ENCODE measurements around the gene AATF. TPM values are rescaled to one million over a fixed set of nuclear protein-coding genes. Genes with fewer than 3 reads are reported as not detected.

Gene AATF
- total and polyA plus RNA-seq, 9 of the 15 experiments (the other 6 are each of a cell fraction or from before 2014, with no cell fraction given), result 34.5 to 133 (median 90.1) TPM

DNA sequence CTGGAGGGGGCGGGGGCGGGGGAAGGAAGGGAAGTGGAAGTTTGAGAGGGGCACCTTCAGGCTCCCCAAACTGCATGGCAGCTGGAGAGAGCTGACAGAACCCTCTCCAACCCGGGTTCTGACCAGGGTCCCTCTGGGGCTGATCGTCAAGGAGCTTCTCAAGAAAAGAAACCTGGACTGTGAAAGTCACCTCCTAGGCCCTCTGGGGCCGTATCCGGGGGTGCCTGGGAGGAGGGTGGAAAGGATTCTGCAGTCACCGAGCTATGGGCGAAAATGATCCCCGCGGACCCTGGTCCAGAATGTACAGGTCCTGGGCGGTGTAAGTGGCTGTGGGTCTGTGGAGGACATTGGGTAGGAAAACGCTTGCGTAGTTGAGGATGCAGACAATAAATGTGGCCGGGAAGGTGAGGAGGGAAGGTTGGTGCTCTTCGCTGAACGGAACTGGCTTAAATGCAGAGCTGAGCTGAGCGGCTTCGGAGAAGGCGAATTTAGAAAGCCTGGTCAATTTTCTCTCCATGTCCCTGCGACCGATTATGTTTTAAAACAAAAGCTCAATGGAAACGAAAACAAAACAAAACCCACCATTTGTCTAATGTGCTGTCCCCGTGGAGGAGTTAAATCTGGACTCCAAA, 15.1 kb upstream of the AATF start:
- POLR2A ChIA-PET, result interaction anchor here (0.6 kb wide), 2 partner anchors 11 to 73 kb away, joined by 3 to 5 read pairs; no protein-coding TSS in a partner anchor
- DNase-seq (ENCODE audit: extremely low read depth in 1 of 4, low spot score in 3 of 4), result no peak
- FAIRE-seq, result no peak
- in situ Hi-C loops (cut with MboI) (no loop called here), intact Hi-C loops (cut with micrococcal nuclease) (no loop called here)
- no peak for ATAC-seq
- peaks cover 79 to 87% of the 10 kb centered on the region in 2 experiments for H3K27me3 ChIP-seq (ENCODE audit: control insufficient read depth in 2 of 2, insufficient read depth in 2 of 2, low read length in 2 of 2)
- H4K20me1 ChIP-seq (replicated peaks; ENCODE audit: control insufficient read depth, insufficient read depth, low read length), result peaks cover 43% of the 10 kb centered on the region
- 46% methylated on average over 22 of the region's 23 CpGs for WGBS (ENCODE audit: insufficient coverage, low coverage, missing lambda C conversion rate)
- CTCF ChIA-PET (ENCODE audit: low intra/inter-chr PET ratio), result no interaction called here
- no peak overlapping the region for H2AFZ ChIP-seq (ENCODE audit: low read depth, low read length)
- H3K9me3 ChIP-seq (replicated peaks; ENCODE audit: control insufficient read depth, insufficient read depth, low read depth, low read length), result no peaks in the 10 kb centered on the region
- no peaks in the 10 kb centered on the region for H3K79me2 ChIP-seq (ENCODE audit: control insufficient read depth, insufficient read depth, low read length)
- peaks cover 0 to 56% of the 10 kb centered on the region in 2 experiments; a peak in 3 of 5 replicates for H3K4me1 ChIP-seq (replicated peaks in 1 of 2; ENCODE audit: control insufficient read depth in 2 of 2, insufficient read depth in 2 of 2, low read length in 2 of 2)
- H3K9me1 ChIP-seq (ENCODE audit: control insufficient read depth, insufficient read depth, low read length), result peaks cover 3% of the 10 kb centered on the region
- H3K4me2 ChIP-seq (ENCODE audit: insufficient read depth, low read length), result no peak overlapping the region
- H3K27ac ChIP-seq (ENCODE audit: extremely low read depth, low read depth, low read length), result no peak overlapping the region
- H3K9ac ChIP-seq (ENCODE audit: insufficient read depth in 1 of 2, low read depth in 2 of 2, low read length in 2 of 2), result no peak overlapping the region
- BruUV-seq (replicated peaks), result no TSS peak
- H3K4me3 ChIP-seq, result no peak overlapping the region
- H3K36me3 ChIP-seq (ENCODE audit: control insufficient read depth, insufficient read depth, low read length), result no peaks in the 10 kb centered on the region
- TF ChIP-seq BRCA1 (IDR thresholded peaks at IDR 0.05) (no peak), BRCA1 (CRISPR knock-in tag; IDR thresholded peaks at IDR 0.05) (no peak), RBM14 (IDR thresholded peaks at IDR 0.05; ENCODE audit: borderline replicate concordance, insufficient read depth, low read depth, low read length) (no peak), ZNF324 (CRISPR knock-in tag; IDR thresholded peaks at IDR 0.05) (no peak), ZNF3 (CRISPR knock-in tag; IDR thresholded peaks at IDR 0.05) (no peak), GATA2 (CRISPR knock-in tag; IDR thresholded peaks at IDR 0.05) (no peak), ZKSCAN8 (CRISPR knock-in tag; IDR thresholded peaks at IDR 0.05) (no peak), CBX3 (IDR thresholded peaks at IDR 0.05; ENCODE audit: borderline replicate concordance in 1 of 2, low read length in 2 of 2) (no peak), ZNF76 (CRISPR knock-in tag; IDR thresholded peaks at IDR 0.05; ENCODE audit: borderline replicate concordance) (no peak), FOXA1 (IDR thresholded peaks at IDR 0.05; ENCODE audit: borderline replicate concordance) (no peak), ZNF232 (CRISPR knock-in tag; IDR thresholded peaks at IDR 0.05) (no peak)
- TF ChIP-seq, protein P1, sequence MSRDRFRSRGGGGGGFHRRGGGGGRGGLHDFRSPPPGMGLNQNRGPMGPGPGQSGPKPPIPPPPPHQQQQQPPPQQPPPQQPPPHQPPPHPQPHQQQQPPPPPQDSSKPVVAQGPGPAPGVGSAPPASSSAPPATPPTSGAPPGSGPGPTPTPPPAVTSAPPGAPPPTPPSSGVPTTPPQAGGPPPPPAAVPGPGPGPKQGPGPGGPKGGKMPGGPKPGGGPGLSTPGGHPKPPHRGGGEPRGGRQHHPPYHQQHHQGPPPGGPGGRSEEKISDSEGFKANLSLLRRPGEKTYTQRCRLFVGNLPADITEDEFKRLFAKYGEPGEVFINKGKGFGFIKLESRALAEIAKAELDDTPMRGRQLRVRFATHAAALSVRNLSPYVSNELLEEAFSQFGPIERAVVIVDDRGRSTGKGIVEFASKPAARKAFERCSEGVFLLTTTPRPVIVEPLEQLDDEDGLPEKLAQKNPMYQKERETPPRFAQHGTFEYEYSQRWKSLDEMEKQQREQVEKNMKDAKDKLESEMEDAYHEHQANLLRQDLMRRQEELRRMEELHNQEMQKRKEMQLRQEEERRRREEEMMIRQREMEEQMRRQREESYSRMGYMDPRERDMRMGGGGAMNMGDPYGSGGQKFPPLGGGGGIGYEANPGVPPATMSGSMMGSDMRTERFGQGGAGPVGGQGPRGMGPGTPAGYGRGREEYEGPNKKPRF (IDR thresholded peaks at IDR 0.05; ENCODE audit: low read depth, low read length), result no peak
- TF ChIP-seq, protein P2, sequence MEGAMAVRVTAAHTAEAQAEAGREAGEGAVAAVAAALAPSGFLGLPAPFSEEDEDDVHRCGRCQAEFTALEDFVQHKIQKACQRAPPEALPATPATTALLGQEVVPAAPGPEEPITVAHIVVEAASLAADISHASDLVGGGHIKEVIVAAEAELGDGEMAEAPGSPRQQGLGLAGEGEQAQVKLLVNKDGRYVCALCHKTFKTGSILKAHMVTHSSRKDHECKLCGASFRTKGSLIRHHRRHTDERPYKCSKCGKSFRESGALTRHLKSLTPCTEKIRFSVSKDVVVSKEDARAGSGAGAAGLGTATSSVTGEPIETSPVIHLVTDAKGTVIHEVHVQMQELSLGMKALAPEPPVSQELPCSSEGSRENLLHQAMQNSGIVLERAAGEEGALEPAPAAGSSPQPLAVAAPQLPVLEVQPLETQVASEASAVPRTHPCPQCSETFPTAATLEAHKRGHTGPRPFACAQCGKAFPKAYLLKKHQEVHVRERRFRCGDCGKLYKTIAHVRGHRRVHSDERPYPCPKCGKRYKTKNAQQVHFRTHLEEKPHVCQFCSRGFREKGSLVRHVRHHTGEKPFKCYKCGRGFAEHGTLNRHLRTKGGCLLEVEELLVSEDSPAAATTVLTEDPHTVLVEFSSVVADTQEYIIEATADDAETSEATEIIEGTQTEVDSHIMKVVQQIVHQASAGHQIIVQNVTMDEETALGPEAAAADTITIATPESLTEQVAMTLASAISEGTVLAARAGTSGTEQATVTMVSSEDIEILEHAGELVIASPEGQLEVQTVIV (CRISPR knock-in tag; IDR thresholded peaks at IDR 0.05; ENCODE audit: borderline replicate concordance), result no peak
- TF ChIP-seq, protein P3, sequence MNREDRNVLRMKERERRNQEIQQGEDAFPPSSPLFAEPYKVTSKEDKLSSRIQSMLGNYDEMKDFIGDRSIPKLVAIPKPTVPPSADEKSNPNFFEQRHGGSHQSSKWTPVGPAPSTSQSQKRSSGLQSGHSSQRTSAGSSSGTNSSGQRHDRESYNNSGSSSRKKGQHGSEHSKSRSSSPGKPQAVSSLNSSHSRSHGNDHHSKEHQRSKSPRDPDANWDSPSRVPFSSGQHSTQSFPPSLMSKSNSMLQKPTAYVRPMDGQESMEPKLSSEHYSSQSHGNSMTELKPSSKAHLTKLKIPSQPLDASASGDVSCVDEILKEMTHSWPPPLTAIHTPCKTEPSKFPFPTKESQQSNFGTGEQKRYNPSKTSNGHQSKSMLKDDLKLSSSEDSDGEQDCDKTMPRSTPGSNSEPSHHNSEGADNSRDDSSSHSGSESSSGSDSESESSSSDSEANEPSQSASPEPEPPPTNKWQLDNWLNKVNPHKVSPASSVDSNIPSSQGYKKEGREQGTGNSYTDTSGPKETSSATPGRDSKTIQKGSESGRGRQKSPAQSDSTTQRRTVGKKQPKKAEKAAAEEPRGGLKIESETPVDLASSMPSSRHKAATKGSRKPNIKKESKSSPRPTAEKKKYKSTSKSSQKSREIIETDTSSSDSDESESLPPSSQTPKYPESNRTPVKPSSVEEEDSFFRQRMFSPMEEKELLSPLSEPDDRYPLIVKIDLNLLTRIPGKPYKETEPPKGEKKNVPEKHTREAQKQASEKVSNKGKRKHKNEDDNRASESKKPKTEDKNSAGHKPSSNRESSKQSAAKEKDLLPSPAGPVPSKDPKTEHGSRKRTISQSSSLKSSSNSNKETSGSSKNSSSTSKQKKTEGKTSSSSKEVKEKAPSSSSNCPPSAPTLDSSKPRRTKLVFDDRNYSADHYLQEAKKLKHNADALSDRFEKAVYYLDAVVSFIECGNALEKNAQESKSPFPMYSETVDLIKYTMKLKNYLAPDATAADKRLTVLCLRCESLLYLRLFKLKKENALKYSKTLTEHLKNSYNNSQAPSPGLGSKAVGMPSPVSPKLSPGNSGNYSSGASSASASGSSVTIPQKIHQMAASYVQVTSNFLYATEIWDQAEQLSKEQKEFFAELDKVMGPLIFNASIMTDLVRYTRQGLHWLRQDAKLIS (CRISPR knock-in tag; IDR thresholded peaks at IDR 0.05), result no peak
